Suppressor macrophage treated with lipopolysaccharide for 1 hour (primary cell): Measurements from ENCODE around the gene NPBWR2.
"Not testable (repeated sequence)": the region's sequence is repeated elsewhere in the genome, so short reads cannot be mapped to it uniquely, and the experiment has no call there.

Experiments
- DNase-seq, 3 donors: peaks; one replicate each; pipeline ENCODE4 v3.0.0-alpha.2; 2020 to 2022

NPBWR2 gene

GRCh38 chr20:64143018-64143801 is 35.8 kb upstream of the NPBWR2 start:
- no peak for DNase-seq

GRCh38 chr20:64142590-64142989 is 35.2 kb upstream of the NPBWR2 start:
- no peak for DNase-seq

GRCh38 chr20:64140956-64141355 is 33.6 kb upstream of the NPBWR2 start:
- no peak for DNase-seq

GRCh38 chr20:64140061-64140931 is 32.9 kb upstream of the NPBWR2 start:
- no peak for DNase-seq

- DNase-seq: no peak
Measured at GRCh38 chr20:64139199-64140060, 32.1 kb upstream of the NPBWR2 start.

- no peak for DNase-seq
Measured at GRCh38 chr20:64138276-64138815, 31.0 kb upstream of the NPBWR2 start.

- no peak for DNase-seq
Measured at GRCh38 chr20:64137598-64138031, 30.2 kb upstream of the NPBWR2 start.

GRCh38 chr20:64136004-64136710 is 28.8 kb upstream of the NPBWR2 start:
- DNase-seq: no peak

DNA sequence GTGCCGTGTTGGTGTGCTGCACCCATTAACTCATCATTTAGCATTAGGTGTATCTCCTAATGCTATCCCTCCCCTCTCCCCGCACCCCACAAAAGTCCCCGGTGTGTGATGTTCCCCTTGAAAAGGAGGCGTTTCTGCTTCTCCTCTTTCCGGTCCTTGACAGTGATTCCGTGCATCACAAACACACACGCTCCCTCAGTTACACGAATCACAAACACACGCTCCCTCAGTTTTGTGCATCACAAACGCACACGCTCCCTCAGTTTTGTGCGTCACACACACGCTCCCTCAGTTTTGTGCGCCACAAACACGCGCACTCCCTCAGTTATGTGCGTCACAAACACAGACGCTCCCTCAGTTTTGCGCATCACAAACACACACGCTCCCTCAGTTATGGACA is 27.4 kb upstream of the NPBWR2 start:
- not testable (repeated sequence) for DNase-seq

DNA sequence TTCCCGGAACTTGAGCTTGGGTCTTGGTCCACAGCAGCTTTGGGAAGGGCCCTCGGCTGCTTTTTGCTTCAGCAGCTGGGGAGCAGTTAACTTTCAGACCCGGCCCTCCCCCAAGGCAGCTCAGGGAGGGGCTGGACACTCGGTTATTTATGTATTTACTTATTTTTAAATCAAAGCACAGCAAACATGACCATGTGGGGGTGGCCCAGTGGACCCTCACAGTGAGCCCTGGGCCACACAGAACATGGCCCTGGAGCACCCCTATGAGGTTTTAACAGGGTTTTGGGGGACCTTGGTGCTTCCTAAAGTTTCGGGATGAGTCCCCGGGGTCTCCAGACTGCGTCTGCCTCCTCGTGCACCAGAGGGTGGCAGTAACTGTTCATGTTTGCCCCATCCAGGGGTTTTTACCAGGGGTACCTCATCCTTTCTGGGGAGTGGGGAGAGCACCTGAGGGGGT is 26.6 kb upstream of the NPBWR2 start:
- no peak for DNase-seq

DNA sequence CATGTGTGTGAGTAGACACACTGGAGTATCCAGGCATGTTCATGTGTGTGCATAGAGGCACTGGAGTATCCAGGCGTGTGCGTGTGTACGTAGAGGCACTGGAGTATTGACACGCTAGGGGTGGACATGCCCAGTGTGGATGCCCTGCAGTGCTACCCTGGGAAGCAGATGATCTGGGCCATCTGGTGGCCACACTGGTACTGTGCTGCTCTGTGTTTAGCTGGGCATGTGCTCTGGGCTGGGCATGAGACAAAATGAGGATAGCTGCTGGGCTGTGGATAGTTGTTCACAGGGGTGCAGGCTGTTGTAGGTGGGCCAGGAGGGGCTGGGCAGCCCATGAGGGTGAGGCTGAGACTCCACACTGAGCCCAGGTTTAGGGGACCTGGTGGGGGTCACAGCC is 24.0 kb upstream of the NPBWR2 start:
- peak in 2 of 3 donors; percentile 7 to 27 for DNase-seq

- DNase-seq: no peak
Measured at GRCh38 chr20:64130876-64131275, 23.5 kb upstream of the NPBWR2 start.

DNA sequence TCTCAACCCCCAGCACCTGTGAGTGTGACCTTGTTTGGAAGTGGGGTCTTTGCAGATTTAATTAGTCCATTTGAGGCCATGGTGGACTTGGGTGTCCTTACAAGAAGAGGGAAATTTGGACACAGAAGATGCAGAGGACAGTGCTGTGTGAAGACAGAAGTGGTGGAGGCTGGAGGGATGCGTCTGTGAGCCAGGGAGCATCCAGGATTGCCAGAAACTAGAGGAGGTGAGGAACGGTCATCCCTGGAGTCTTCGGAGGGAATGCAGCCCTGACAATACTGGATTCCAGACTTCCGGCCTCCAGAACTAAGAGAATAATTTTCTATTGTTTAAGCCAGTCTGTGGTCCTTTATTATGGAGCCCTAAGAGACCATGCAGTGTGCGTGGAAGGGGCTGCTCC is 22.9 kb upstream of the NPBWR2 start:
- DNase-seq: no peak

DNA sequence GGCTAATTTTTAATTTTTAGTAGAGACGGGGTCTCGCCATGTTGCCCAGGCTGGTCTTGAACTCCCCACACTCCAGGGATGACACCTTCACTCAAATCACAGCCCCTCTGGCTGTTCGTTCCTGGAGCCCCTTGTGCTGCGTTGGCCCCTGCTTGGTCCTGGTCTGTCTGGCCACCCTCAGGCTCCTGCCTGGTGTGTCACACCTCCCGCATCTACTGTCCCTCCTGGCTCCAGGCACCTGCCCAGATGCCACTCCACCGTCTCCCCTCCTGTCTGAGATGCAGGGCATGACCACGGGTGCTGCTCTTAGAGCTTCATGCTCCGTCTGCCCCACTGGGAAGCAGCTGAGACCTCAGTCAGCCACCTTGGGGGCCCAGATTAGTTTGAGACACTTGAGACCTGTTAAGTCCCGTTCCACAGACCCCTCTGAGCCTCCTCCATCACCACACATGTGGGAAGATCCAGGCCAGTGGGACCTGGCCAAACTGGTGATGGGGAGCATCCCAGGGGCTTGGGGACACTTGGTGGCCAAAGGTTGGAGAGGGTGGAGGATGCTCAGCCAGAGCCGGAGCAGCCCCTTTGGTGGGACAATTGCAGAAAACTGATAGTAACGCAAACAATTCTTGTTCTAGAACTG is 21.9 kb upstream of the NPBWR2 start:
- DNase-seq: no peak

GRCh38 chr20:64123517-64123916 is 16.2 kb upstream of the NPBWR2 start:
- DNase-seq: not testable (repeated sequence)

GRCh38 chr20:64122927-64123326 is 15.6 kb upstream of the NPBWR2 start:
- DNase-seq: not testable (repeated sequence)

DNA sequence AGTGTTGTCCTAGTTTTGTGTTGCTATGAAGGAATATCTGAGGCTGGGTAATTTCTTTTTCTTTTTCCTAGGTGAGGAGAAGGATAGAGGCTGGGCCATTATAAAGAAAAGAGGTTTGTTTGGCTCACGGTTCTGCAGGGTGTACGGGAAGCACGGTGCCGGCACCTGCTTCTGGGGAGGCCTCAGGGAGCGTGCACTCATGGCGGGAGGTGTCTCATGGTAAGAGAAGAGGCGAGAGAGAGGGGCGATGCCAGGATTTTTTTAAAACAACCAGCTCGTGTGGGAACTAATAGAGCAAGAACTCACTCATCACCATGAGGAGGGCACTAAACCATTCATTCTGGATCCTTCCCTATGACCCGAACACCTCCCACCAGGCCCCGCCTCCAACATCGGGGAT is 14.2 kb upstream of the NPBWR2 start:
- no peak for DNase-seq

GRCh38 chr20:64119681-64120341 is 12.4 kb upstream of the NPBWR2 start:
- no peak for DNase-seq

GRCh38 chr20:64119301-64119680 is 11.9 kb upstream of the NPBWR2 start:
- DNase-seq: no peak

DNA sequence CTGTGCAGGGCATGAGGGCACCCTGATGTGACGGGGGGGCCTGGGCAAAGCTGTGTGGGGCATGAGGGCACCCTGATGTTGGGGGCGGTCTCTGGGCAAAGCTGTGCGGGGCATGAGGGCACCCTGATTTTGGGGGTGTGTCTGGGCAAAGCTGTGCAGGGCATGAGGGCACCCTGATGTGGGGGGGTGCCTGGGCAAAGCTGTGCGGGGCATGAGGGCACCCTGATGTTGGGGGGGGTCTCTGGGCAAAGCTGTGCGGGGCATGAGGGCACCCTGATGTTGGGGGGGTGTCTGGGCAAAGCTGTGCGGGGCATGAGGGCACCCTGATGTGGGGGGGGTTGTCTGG is 10.0 kb upstream of the NPBWR2 start:
- DNase-seq: not testable (repeated sequence)
